GM12875 (cell line): ENCODE measurements around the gene PTPRQ.
"Not testable (repeated sequence)": the region's sequence is repeated elsewhere in the genome, so short reads cannot be mapped to it uniquely, and the experiment has no call there.

ENCODE experiments used
- H3K4me3 ChIP-seq: one replicate; pipeline ENCODE4 v1.5.1; 2011; ENCODE audit warnings: low read depth, low read length, control low read depth
- CTCF ChIP-seq: IDR thresholded peaks from 2 replicates; pipeline ENCODE4 v1.5.1; 2011; ENCODE audit warnings: low read depth, mild to moderate bottlenecking, control low read depth, inconsistent platforms, low read length, moderate library complexity, borderline replicate concordance; ENCODE audit not compliant: insufficient read depth

PTPRQ gene

GRCh38 chr12:80442426-80443222 lies 1.4 kb upstream of the PTPRQ start:
- no peak overlapping the region for H3K4me3 ChIP-seq
- no peak for TF ChIP-seq CTCF

- H3K4me3 ChIP-seq: no peak overlapping the region
- TF ChIP-seq CTCF: no peak
Measured at GRCh38 chr12:80445083-80445793, 1.2 kb downstream of the PTPRQ start.

GRCh38 chr12:80456513-80456912 lies 12.5 kb downstream of the PTPRQ start:
- no peak overlapping the region for H3K4me3 ChIP-seq
- TF ChIP-seq CTCF: no peak

GRCh38 chr12:80460972-80461371 lies 16.9 kb downstream of the PTPRQ start:
- no peak overlapping the region for H3K4me3 ChIP-seq
- no peak for TF ChIP-seq CTCF

GRCh38 chr12:80461851-80462250 lies 17.8 kb downstream of the PTPRQ start:
- not testable (repeated sequence) for H3K4me3 ChIP-seq

- no peak for TF ChIP-seq CTCF
- H3K4me3 ChIP-seq: no peak overlapping the region
Measured at GRCh38 chr12:80469681-80470080, 25.6 kb downstream of the PTPRQ start.

GRCh38 chr12:80470403-80470802 lies 26.4 kb downstream of the PTPRQ start:
- no peak for TF ChIP-seq CTCF
- H3K4me3 ChIP-seq: no peak overlapping the region
